ENCODE results near the gene CPA4.

Gene CPA4

GRCh38 chr7:130276796-130277762 lies 15.9 kb upstream of the CPA4 start:
- no peak for DNase-seq (ENCODE audit: low read depth)
- TF ChIP-seq, protein P1, sequence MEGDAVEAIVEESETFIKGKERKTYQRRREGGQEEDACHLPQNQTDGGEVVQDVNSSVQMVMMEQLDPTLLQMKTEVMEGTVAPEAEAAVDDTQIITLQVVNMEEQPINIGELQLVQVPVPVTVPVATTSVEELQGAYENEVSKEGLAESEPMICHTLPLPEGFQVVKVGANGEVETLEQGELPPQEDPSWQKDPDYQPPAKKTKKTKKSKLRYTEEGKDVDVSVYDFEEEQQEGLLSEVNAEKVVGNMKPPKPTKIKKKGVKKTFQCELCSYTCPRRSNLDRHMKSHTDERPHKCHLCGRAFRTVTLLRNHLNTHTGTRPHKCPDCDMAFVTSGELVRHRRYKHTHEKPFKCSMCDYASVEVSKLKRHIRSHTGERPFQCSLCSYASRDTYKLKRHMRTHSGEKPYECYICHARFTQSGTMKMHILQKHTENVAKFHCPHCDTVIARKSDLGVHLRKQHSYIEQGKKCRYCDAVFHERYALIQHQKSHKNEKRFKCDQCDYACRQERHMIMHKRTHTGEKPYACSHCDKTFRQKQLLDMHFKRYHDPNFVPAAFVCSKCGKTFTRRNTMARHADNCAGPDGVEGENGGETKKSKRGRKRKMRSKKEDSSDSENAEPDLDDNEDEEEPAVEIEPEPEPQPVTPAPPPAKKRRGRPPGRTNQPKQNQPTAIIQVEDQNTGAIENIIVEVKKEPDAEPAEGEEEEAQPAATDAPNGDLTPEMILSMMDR (IDR thresholded peaks at IDR 0.05; ENCODE audit: control insufficient read depth, insufficient read depth, low read depth, low read length, missing control alignments): no peak
- no peak overlapping the region for H3K4me3 ChIP-seq (ENCODE audit: control insufficient read depth, low read depth, low read length)

GRCh38 chr7:130277763-130278643 lies 15.0 kb upstream of the CPA4 start:
- no peak for DNase-seq (ENCODE audit: low read depth)

GRCh38 chr7:130278860-130279259 lies 14.1 kb upstream of the CPA4 start:
- DNase-seq (ENCODE audit: low read depth): no peak

More at GRCh38 chr7:130277763-130278643, 15.0 kb upstream of the CPA4 start:
- H3K4me3 ChIP-seq (ENCODE audit: control insufficient read depth, low read depth, low read length): no peak overlapping the region
- TF ChIP-seq, protein P1 (IDR thresholded peaks at IDR 0.05; ENCODE audit: control insufficient read depth, insufficient read depth, low read depth, low read length, missing control alignments): peak; percentile 71

DNA sequence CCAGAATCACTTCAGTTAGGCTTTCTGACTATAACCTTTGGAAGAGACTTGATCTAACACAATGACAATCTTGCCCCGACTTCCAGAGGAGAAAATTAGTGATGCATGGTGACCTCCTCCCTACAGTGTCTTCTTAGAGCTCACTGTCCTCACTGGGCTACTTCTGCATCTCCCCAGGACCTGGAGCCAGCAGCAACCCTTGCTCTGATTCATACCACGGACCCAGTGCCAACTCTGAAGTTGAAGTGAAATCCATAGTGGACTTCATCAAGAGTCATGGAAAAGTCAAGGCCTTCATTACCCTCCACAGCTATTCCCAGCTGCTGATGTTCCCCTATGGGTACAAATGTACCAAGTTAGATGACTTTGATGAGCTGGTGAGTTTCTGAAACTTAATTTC lies 13.7 kb upstream of the CPA4 start:
- DNase-seq (ENCODE audit: low read depth): no peak
- no peak overlapping the region for H3K4me3 ChIP-seq (ENCODE audit: control insufficient read depth, low read depth, low read length)
- TF ChIP-seq, protein P1 (IDR thresholded peaks at IDR 0.05; ENCODE audit: control insufficient read depth, insufficient read depth, low read depth, low read length, missing control alignments): no peak

More at GRCh38 chr7:130278860-130279259, 14.1 kb upstream of the CPA4 start:
- H3K4me3 ChIP-seq (ENCODE audit: control insufficient read depth, low read depth, low read length): no peak overlapping the region
- TF ChIP-seq, protein P1 (IDR thresholded peaks at IDR 0.05; ENCODE audit: control insufficient read depth, insufficient read depth, low read depth, low read length, missing control alignments): no peak

GRCh38 chr7:130279906-130280305 lies 13.1 kb upstream of the CPA4 start:
- TF ChIP-seq, protein P1 (IDR thresholded peaks at IDR 0.05; ENCODE audit: control insufficient read depth, insufficient read depth, low read depth, low read length, missing control alignments): no peak
- H3K4me3 ChIP-seq (ENCODE audit: control insufficient read depth, low read depth, low read length): no peak overlapping the region
- DNase-seq (ENCODE audit: low read depth): no peak

DNA sequence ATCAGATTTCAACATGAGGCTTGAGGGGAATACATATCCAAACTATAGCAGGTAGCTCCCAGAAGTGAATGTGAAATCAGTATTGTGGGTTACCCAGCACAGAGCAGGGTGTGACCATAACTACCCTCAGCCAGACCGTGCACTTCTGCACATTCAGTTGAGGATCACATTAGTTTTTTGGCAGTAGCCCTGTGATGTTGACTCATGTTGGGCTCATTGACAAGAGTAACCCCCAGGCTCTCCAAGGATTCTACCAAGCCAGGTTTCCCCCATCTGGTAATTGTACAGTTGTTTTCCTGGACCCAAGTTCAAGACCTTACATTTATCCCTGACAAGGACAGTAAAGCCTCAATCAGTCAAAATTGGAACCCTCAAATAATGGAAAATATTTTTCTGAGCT lies 11.7 kb upstream of the CPA4 start:
- TF ChIP-seq, protein P1 (IDR thresholded peaks at IDR 0.05; ENCODE audit: control insufficient read depth, insufficient read depth, low read depth, low read length, missing control alignments): no peak
- no peak overlapping the region for H3K4me3 ChIP-seq (ENCODE audit: control insufficient read depth, low read depth, low read length)
- DNase-seq (ENCODE audit: low read depth): no peak
